Osteocyte (in vitro differentiated cells): ENCODE results near the gene IGF2BP1. TPM values are rescaled to one million over a fixed set of nuclear protein-coding genes. Genes with fewer than 3 reads are reported as not detected.
"Not testable (repeated sequence)": the region's sequence is repeated elsewhere in the genome, so short reads cannot be mapped to it uniquely, and the experiment has no call there.

Experiments used
- DNase-seq: peaks from one replicate; pipeline ENCODE4 v3.0.0; 2021; ENCODE audit warnings: mixed read lengths; ENCODE audit not compliant: unreplicated experiment; ENCODE audit errors: extremely low spot score
- H3K27ac Mint-ChIP-seq: one replicate; pipeline ENCODE4 v1.8.0; 2021; ENCODE audit warnings: mild to moderate bottlenecking, mixed read lengths; ENCODE audit not compliant: unreplicated experiment
- H3K27me3 Mint-ChIP-seq: one replicate; pipeline ENCODE4 v1.8.0; 2021; ENCODE audit warnings: mixed read lengths; ENCODE audit not compliant: unreplicated experiment
- H3K36me3 Mint-ChIP-seq: one replicate; pipeline ENCODE4 v1.8.0; 2021; ENCODE audit warnings: mixed read lengths; ENCODE audit not compliant: unreplicated experiment
- H3K4me1 Mint-ChIP-seq: one replicate; pipeline ENCODE4 v1.8.0; 2021; ENCODE audit warnings: mixed read lengths; ENCODE audit not compliant: unreplicated experiment
- H3K4me3 Mint-ChIP-seq: one replicate; pipeline ENCODE4 v1.8.0; 2021; ENCODE audit warnings: mild to moderate bottlenecking, moderate library complexity, mixed read lengths; ENCODE audit not compliant: unreplicated experiment
- H3K9me3 Mint-ChIP-seq: one replicate; pipeline ENCODE4 v1.8.0; 2021; ENCODE audit warnings: mixed read lengths; ENCODE audit not compliant: unreplicated experiment
- CTCF ChIP-seq: fragments of 200-600 bp; sonication (generic); IDR thresholded peaks from 2 replicates; pipeline ENCODE4 v1.5.0; 2021; ENCODE audit warnings: antibody characterized with exemption, mild to moderate bottlenecking, moderate library complexity
- total RNA-seq: library from RNA; stranded (reverse); gene quantifications from 2 replicates; pipeline ENCODE4 v1.2.1, GENCODE V29; 2021

The IGF2BP1 gene
- total RNA-seq, 1 donor from 2014 or later, result 47.6 TPM

- peaks cover 64% of the 10 kb centered on the region for H3K4me1 Mint-ChIP-seq
- no peak for DNase-seq
- H3K27me3 Mint-ChIP-seq, result no peaks in the 10 kb centered on the region
- TF ChIP-seq CTCF, result no peak
- H3K27ac Mint-ChIP-seq, result peak overlapping the region; percentile 27
- no peaks in the 10 kb centered on the region for H3K9me3 Mint-ChIP-seq
- peaks cover 2% of the 10 kb centered on the region for H3K36me3 Mint-ChIP-seq
- no peak overlapping the region for H3K4me3 Mint-ChIP-seq
Observed at GRCh38 chr17:49005140-49005539, 8.0 kb downstream of the IGF2BP1 start.

DNA sequence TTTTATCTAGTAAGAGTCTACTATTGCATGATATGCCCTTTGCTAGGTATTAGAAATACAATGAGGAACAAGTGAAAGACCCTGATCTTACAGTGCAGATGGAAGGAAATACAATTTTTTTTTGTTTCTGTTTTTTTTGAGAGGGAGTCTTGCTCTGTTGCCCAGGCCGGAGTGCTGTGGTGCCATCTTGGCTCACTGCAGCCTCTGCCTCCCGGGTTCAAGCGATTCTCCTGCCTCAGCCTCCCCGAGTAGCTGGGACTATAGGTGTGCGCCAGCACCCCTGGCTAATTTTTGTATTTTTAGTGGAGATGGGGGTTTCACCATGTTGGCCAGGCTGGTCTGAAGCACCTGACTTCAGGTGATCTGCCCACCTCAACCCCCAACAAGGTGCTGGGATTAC lies 11.7 kb downstream of the IGF2BP1 start:
- H3K9me3 Mint-ChIP-seq, H3K27me3 Mint-ChIP-seq, H3K4me3 Mint-ChIP-seq, H3K27ac Mint-ChIP-seq, H3K36me3 Mint-ChIP-seq: not testable (repeated sequence)
- H3K4me1 Mint-ChIP-seq, result peaks cover 54% of the 10 kb centered on the region
- peak; percentile 44 for DNase-seq

GRCh38 chr17:49012769-49013255 lies 15.6 kb downstream of the IGF2BP1 start:
- H3K4me1 Mint-ChIP-seq, result peaks cover 62% of the 10 kb centered on the region
- peak overlapping the region; percentile 81 for H3K27ac Mint-ChIP-seq
- H3K27me3 Mint-ChIP-seq, result no peaks in the 10 kb centered on the region
- H3K4me3 Mint-ChIP-seq, result no peak overlapping the region
- H3K36me3 Mint-ChIP-seq, result peaks cover 3% of the 10 kb centered on the region
- TF ChIP-seq CTCF, result no peak
- H3K9me3 Mint-ChIP-seq, result no peaks in the 10 kb centered on the region
- DNase-seq, result peak; percentile 21

DNA sequence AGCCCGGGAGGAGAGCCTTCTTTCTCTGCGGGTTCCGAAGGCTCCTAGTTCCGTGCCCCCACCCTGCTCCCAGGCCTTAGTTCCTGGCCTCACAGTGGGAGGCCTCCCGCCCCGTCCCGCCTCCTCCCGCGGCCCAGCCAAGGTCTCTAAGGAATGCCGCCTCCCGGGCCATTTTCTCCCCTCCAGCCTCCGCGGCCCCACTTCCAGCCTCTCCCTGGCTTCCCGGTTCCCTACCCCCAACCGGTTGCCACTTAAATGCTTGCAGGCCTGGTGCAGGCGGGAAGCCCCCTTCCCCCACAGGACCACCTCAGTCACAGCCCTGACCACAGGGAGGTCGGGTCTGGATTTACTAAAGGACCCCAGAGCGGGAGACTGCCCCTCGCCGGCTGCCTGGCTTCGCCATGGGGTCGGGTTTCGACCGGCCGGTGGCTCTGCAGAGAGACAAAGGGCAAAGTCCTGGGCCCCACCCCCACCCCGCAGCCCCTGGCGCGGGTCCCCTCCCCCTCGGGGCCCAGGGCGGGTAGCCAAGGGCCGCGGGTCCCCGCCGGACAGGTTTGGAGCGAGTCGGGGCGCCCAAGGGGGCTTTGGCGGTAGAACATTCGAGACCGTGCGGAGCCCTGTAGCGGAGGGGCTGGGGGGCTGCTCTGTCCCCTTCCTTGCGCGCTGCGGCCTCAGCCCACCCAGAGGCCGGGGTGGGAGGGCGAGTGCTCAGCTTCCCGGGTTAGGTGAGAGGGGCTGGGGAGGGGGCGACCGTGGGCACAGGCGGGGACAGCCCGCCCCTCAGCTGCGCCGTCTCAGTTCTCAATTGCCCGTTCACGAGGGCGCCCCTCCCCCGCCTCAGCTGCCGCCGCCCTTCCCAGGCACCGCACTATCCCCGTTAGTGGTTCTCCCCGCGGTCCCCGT lies 16.4 kb downstream of the IGF2BP1 start:
- no peak for TF ChIP-seq CTCF

GRCh38 chr17:49015179-49015923 lies 18.2 kb downstream of the IGF2BP1 start:
- peak; percentile 80 for DNase-seq
- peaks cover 2% of the 10 kb centered on the region for H3K36me3 Mint-ChIP-seq
- no peaks in the 10 kb centered on the region for H3K9me3 Mint-ChIP-seq
- H3K4me3 Mint-ChIP-seq, result peak overlapping the region; percentile 29
- peak overlapping the region; percentile 90 for H3K27ac Mint-ChIP-seq
- no peak for TF ChIP-seq CTCF
- H3K27me3 Mint-ChIP-seq, result no peaks in the 10 kb centered on the region
- peaks cover 64% of the 10 kb centered on the region for H3K4me1 Mint-ChIP-seq

More for the DNA sequence above, 16.4 kb downstream of the IGF2BP1 start:
- peak; percentile 84 for DNase-seq
- Mint-ChIP-seq H3K36me3 (peaks cover 3% of the 10 kb centered on the region), H3K27me3 (no peaks in the 10 kb centered on the region), H3K27ac (peak overlapping the region; percentile 81), H3K9me3 (no peaks in the 10 kb centered on the region), H3K4me1 (peaks cover 61% of the 10 kb centered on the region), H3K4me3 (peak overlapping the region; percentile 26)
